ENCODE measurements around the gene OR5K2.

The OR5K2 gene

DNA sequence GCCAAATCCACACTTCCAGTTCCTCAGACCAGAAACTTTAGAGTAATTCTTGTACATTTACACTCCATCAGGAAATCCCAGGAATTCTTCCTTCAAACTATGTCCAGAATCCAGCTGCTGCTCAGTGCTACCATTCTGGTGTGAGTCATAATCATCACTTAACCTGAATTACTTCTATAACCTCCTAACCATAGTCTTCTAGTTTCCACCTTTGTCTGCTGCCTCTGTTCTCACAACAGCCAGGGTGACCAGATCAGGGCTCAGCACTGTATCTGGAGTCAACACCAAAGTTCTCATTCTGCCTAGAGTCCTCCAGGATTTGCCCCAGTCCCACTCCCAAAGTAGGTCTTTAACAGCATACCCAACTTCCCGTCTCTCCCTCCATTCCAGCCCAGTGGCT lies 21.9 kb downstream of the OR5K2 start:
- TF ChIP-seq, protein P1, sequence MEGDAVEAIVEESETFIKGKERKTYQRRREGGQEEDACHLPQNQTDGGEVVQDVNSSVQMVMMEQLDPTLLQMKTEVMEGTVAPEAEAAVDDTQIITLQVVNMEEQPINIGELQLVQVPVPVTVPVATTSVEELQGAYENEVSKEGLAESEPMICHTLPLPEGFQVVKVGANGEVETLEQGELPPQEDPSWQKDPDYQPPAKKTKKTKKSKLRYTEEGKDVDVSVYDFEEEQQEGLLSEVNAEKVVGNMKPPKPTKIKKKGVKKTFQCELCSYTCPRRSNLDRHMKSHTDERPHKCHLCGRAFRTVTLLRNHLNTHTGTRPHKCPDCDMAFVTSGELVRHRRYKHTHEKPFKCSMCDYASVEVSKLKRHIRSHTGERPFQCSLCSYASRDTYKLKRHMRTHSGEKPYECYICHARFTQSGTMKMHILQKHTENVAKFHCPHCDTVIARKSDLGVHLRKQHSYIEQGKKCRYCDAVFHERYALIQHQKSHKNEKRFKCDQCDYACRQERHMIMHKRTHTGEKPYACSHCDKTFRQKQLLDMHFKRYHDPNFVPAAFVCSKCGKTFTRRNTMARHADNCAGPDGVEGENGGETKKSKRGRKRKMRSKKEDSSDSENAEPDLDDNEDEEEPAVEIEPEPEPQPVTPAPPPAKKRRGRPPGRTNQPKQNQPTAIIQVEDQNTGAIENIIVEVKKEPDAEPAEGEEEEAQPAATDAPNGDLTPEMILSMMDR (IDR thresholded peaks at IDR 0.05; ENCODE audit: control insufficient read depth, insufficient read depth, low read depth, low read length, missing control alignments), result no peak
- no peak overlapping the region for H3K4me3 ChIP-seq (ENCODE audit: control insufficient read depth, low read depth, low read length)
- no peak for DNase-seq (ENCODE audit: low read depth)

- DNase-seq (ENCODE audit: low read depth), result peak; percentile 23
- peak overlapping the region; percentile 91 for H3K4me3 ChIP-seq (ENCODE audit: control insufficient read depth, low read depth, low read length)
- TF ChIP-seq, protein P1 (IDR thresholded peaks at IDR 0.05; ENCODE audit: control insufficient read depth, insufficient read depth, low read depth, low read length, missing control alignments), result no peak
Observed at GRCh38 chr3:98521897-98522543, 24.5 kb downstream of the OR5K2 start.

DNA sequence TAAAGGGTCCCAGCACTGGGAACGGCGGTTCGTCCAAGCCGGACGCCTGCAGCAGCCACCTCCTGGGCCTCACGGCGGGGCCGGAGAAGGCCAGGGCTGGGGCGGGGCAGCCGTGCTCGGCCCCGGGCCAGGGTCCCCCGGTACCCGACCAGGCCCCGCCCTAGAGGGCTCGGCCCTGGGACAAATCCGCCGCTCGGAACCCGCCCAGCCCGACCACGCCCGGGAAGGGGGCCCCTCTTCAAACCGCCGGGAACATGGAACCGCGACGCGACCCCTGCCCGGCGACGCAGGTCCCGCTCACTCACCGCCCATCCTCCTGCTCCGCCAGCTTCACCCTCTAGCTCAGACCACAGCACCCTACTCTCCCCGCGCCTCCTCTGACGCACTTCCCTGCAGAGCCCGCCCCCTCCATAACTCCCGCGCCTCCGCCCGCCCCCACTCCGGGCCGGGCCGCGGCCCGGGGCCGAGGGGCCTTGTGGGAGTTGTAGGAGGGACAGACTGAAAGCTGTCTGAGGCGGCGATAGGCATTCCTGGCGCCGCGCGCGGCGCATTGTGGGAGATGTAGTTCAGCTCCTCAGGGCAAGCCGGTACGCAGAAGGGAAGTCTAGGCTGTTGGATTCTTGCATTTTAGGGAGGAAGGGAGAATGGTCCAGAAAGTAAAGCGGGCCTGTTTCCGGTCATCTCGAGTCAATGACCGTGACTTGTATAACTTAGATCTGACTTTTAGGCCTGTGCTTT lies 25.2 kb downstream of the OR5K2 start, which contains the start of gene CLDND1:
Gene CLDND1 (minus strand): TSS at position 359 of the 738 bp plus-strand sequence. CDS start 1,478 bp downstream, outside the sequence.
- H3K4me3 ChIP-seq (ENCODE audit: control insufficient read depth, low read depth, low read length), result peak within 1 kb of the TSS; percentile 91
- peak; percentile 83 for DNase-seq (ENCODE audit: low read depth)
- TF ChIP-seq, protein P1 (IDR thresholded peaks at IDR 0.05; ENCODE audit: control insufficient read depth, insufficient read depth, low read depth, low read length, missing control alignments), result no peak

GRCh38 chr3:98525494-98525893 lies 28.0 kb downstream of the OR5K2 start:
- no peak overlapping the region for H3K4me3 ChIP-seq (ENCODE audit: control insufficient read depth, low read depth, low read length)
- TF ChIP-seq, protein P1 (IDR thresholded peaks at IDR 0.05; ENCODE audit: control insufficient read depth, insufficient read depth, low read depth, low read length, missing control alignments), result no peak
- no peak for DNase-seq (ENCODE audit: low read depth)

DNA sequence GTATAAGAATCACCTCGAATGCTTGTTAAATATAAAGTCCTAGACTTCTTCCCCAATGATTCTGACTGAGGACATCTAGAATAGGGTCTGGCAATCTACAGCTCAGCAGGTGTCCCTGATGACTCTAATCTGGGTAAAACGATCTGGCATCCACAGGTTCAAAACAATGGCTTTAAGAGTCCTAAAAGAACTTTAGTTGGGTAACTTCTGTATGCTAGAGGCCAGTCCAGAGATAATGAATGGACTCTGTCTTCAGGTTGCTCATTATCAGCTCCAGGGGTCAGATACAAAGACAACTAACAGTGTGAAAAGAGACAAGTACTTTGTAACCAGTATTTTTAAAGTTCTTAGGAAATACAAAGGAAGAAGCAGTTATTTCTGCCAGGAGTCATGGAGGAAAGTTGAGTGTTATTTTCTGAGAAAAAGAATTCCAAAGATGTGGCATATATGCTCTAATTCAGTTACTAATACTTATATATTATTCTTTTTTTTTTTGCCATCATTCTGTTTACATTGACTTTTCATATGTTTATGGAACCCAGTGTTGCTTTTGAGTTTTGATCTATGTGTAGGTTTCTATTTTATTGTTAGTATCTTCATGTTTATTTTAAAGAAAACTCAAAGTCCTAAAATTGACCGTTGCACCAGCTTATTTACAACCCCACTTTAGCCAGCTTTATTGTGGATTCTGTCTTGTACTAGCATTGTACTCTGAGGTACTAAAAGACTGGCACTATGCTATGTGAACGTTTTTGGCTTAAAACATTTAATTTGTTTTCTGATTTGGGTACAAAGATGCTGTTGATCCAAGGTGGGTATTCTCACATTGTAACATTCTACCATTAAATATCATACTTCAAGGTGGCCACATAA lies 31.2 kb downstream of the OR5K2 start:
- no peak for DNase-seq (ENCODE audit: low read depth)
- TF ChIP-seq, protein P1 (IDR thresholded peaks at IDR 0.05; ENCODE audit: control insufficient read depth, insufficient read depth, low read depth, low read length, missing control alignments), result no peak
- H3K4me3 ChIP-seq (ENCODE audit: control insufficient read depth, low read depth, low read length), result no peak overlapping the region

- no peak overlapping the region for H3K4me3 ChIP-seq (ENCODE audit: control insufficient read depth, low read depth, low read length)
- TF ChIP-seq, protein P1 (IDR thresholded peaks at IDR 0.05; ENCODE audit: control insufficient read depth, insufficient read depth, low read depth, low read length, missing control alignments), result no peak
- DNase-seq (ENCODE audit: low read depth), result no peak
Observed at GRCh38 chr3:98529856-98530459, 32.5 kb downstream of the OR5K2 start.

Measured in AG09309 (cell line).